Ishikawa (cell line): Measurements from ENCODE around the gene SYCP2.

Experiments
- CEBPB ChIP-seq: IDR thresholded peaks from 2 replicates; pipeline ENCODE4 v1.6.1; 2012
- CREB1 ChIP-seq: IDR thresholded peaks from 2 replicates; pipeline ENCODE4 v1.6.1; 2012; ENCODE audit warnings: low read depth
- EGR1 ChIP-seq: IDR thresholded peaks from 2 replicates; pipeline ENCODE4 v1.6.1; 2012
- EP300 ChIP-seq: IDR thresholded peaks from 2 replicates; pipeline ENCODE4 v1.6.1; 2012; ENCODE audit warnings: borderline replicate concordance
- FOXM1 ChIP-seq: IDR thresholded peaks from 2 replicates; pipeline ENCODE4 v1.6.1; 2012; ENCODE audit warnings: low read depth, borderline replicate concordance
- NFIC ChIP-seq: IDR thresholded peaks from 2 replicates; pipeline ENCODE4 v1.6.1; 2012
- RAD21 ChIP-seq: IDR thresholded peaks from 2 replicates; pipeline ENCODE4 v1.6.1; 2012; ENCODE audit warnings: low read depth
- TAF1 ChIP-seq: IDR thresholded peaks from 2 replicates; pipeline ENCODE4 v1.6.1; 2012; ENCODE audit warnings: low read depth, mild to moderate bottlenecking
- TCF12 ChIP-seq: IDR thresholded peaks from 2 replicates; pipeline ENCODE4 v1.6.1; 2012; ENCODE audit warnings: low read depth
- TEAD4 ChIP-seq: IDR thresholded peaks from 2 replicates; pipeline ENCODE4 v1.6.1; 2012
- YY1 ChIP-seq: IDR thresholded peaks from 2 replicates; pipeline ENCODE4 v1.6.1; 2012; ENCODE audit warnings: low read depth
- ZBTB7A ChIP-seq: IDR thresholded peaks from 2 replicates; pipeline ENCODE4 v1.6.1; 2012; ENCODE audit warnings: low read depth
- TF ChIP-seq, protein P1 (sequence below): IDR thresholded peaks from 2 replicates; pipeline ENCODE4 v1.6.1; 2012; ENCODE audit warnings: low read depth, mild to moderate bottlenecking
- TF ChIP-seq, protein P2 (sequence below): IDR thresholded peaks from 2 replicates; pipeline ENCODE4 v1.6.1; 2012
- TF ChIP-seq, protein P3 (sequence below): IDR thresholded peaks from 2 replicates; pipeline ENCODE4 v1.6.1; 2012

The SYCP2 gene

GRCh38 chr20:59823030-59823423 is 110.4 kb downstream of the SYCP2 start:
- no peak for TF ChIP-seq RAD21
- no peak for TF ChIP-seq TAF1
- TF ChIP-seq, protein P1, sequence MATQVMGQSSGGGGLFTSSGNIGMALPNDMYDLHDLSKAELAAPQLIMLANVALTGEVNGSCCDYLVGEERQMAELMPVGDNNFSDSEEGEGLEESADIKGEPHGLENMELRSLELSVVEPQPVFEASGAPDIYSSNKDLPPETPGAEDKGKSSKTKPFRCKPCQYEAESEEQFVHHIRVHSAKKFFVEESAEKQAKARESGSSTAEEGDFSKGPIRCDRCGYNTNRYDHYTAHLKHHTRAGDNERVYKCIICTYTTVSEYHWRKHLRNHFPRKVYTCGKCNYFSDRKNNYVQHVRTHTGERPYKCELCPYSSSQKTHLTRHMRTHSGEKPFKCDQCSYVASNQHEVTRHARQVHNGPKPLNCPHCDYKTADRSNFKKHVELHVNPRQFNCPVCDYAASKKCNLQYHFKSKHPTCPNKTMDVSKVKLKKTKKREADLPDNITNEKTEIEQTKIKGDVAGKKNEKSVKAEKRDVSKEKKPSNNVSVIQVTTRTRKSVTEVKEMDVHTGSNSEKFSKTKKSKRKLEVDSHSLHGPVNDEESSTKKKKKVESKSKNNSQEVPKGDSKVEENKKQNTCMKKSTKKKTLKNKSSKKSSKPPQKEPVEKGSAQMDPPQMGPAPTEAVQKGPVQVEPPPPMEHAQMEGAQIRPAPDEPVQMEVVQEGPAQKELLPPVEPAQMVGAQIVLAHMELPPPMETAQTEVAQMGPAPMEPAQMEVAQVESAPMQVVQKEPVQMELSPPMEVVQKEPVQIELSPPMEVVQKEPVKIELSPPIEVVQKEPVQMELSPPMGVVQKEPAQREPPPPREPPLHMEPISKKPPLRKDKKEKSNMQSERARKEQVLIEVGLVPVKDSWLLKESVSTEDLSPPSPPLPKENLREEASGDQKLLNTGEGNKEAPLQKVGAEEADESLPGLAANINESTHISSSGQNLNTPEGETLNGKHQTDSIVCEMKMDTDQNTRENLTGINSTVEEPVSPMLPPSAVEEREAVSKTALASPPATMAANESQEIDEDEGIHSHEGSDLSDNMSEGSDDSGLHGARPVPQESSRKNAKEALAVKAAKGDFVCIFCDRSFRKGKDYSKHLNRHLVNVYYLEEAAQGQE: no peak
- no peak for TF ChIP-seq TCF12
- TF ChIP-seq TEAD4: no peak
- TF ChIP-seq YY1: no peak
- TF ChIP-seq, protein P2, sequence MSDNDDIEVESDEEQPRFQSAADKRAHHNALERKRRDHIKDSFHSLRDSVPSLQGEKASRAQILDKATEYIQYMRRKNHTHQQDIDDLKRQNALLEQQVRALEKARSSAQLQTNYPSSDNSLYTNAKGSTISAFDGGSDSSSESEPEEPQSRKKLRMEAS: no peak
- TF ChIP-seq CEBPB: no peak
- no peak for TF ChIP-seq NFIC
- no peak for TF ChIP-seq EP300
- TF ChIP-seq ZBTB7A: no peak
- TF ChIP-seq CREB1: no peak
- TF ChIP-seq FOXM1: no peak
- no peak for TF ChIP-seq EGR1
- TF ChIP-seq, protein P3, sequence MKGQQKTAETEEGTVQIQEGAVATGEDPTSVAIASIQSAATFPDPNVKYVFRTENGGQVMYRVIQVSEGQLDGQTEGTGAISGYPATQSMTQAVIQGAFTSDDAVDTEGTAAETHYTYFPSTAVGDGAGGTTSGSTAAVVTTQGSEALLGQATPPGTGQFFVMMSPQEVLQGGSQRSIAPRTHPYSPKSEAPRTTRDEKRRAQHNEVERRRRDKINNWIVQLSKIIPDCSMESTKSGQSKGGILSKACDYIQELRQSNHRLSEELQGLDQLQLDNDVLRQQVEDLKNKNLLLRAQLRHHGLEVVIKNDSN: no peak

- no peak for TF ChIP-seq TEAD4
- no peak for TF ChIP-seq EGR1
- TF ChIP-seq, protein P3: no peak
- no peak for TF ChIP-seq TCF12
- TF ChIP-seq, protein P2: no peak
- TF ChIP-seq CREB1: no peak
- no peak for TF ChIP-seq ZBTB7A
- TF ChIP-seq, protein P1: no peak
- no peak for TF ChIP-seq RAD21
- no peak for TF ChIP-seq YY1
- TF ChIP-seq CEBPB: no peak
- TF ChIP-seq TAF1: no peak
- no peak for TF ChIP-seq EP300
- no peak for TF ChIP-seq NFIC
- TF ChIP-seq FOXM1: no peak
Measured at GRCh38 chr20:59822291-59823029, 111.0 kb downstream of the SYCP2 start.

GRCh38 chr20:59821788-59822187 is 111.6 kb downstream of the SYCP2 start:
- TF ChIP-seq YY1 (no peak), FOXM1 (no peak), CEBPB (no peak), TCF12 (no peak), CREB1 (no peak), EGR1 (no peak), ZBTB7A (no peak), EP300 (no peak), TEAD4 (no peak), NFIC (no peak), TAF1 (no peak), RAD21 (no peak)
- TF ChIP-seq, protein P3: no peak
- TF ChIP-seq, protein P2: no peak
- TF ChIP-seq, protein P1: no peak

GRCh38 chr20:59821201-59821600 is 112.2 kb downstream of the SYCP2 start:
- TF ChIP-seq EP300: no peak
- no peak for TF ChIP-seq TAF1
- no peak for TF ChIP-seq NFIC
- TF ChIP-seq TCF12: no peak
- TF ChIP-seq RAD21: no peak
- TF ChIP-seq FOXM1: no peak
- TF ChIP-seq TEAD4: no peak
- no peak for TF ChIP-seq YY1
- TF ChIP-seq EGR1: no peak
- no peak for TF ChIP-seq CEBPB
- TF ChIP-seq, protein P3: no peak
- TF ChIP-seq, protein P1: no peak
- TF ChIP-seq, protein P2: no peak
- TF ChIP-seq CREB1: no peak
- no peak for TF ChIP-seq ZBTB7A
